ENCODE data around the gene GPR84.

GPR84 gene

GRCh38 chr12:54390668-54391551, 26.6 kb upstream of the GPR84 start:
- peak; percentile 70 to 79 for DNase-seq

GRCh38 chr12:54390176-54390667, 25.9 kb upstream of the GPR84 start:
- no peak for DNase-seq

- DNase-seq, result no peak
Observed at GRCh38 chr12:54389607-54390175, 25.4 kb upstream of the GPR84 start.

- DNase-seq, result no peak
Observed at GRCh38 chr12:54389134-54389508, 24.8 kb upstream of the GPR84 start.

GRCh38 chr12:54388237-54389133, 24.2 kb upstream of the GPR84 start:
- DNase-seq, result no peak

- DNase-seq, result no peak
Observed at GRCh38 chr12:54387114-54387467, 22.8 kb upstream of the GPR84 start.

GRCh38 chr12:54386403-54387113, 22.3 kb upstream of the GPR84 start:
- no peak for DNase-seq

GRCh38 chr12:54385251-54385914, 21.1 kb upstream of the GPR84 start:
- no peak for DNase-seq

GRCh38 chr12:54384591-54385041, 20.3 kb upstream of the GPR84 start, which contains the start of gene ZNF385A:
ZNF385A (minus strand) TSS chr12:54384733; CDS start chr12:54384514, 219 bp downstream.
- DNase-seq, result no peak

GRCh38 chr12:54383041-54383609, 18.8 kb upstream of the GPR84 start:
- DNase-seq, result peak; percentile 50 to 59

GRCh38 chr12:54381136-54381535, 16.9 kb upstream of the GPR84 start:
- DNase-seq, result no peak

- DNase-seq, result peak; percentile 95 to 97
Observed at GRCh38 chr12:54379398-54380201, 15.3 kb upstream of the GPR84 start.

GRCh38 chr12:54378796-54379397, 14.6 kb upstream of the GPR84 start:
- DNase-seq, result peak in 1 of 2 experiments; percentile 62

- no peak for DNase-seq
Observed at GRCh38 chr12:54377797-54378515, 13.7 kb upstream of the GPR84 start.

- DNase-seq, result no peak
Observed at GRCh38 chr12:54377007-54377406, 12.7 kb upstream of the GPR84 start.

- DNase-seq, result no peak
Observed at GRCh38 chr12:54376596-54376995, 12.3 kb upstream of the GPR84 start.

GRCh38 chr12:54375259-54375579, 10.9 kb upstream of the GPR84 start:
- DNase-seq, result no peak

GRCh38 chr12:54374562-54375258, 10.4 kb upstream of the GPR84 start:
- no peak for DNase-seq

Data from activated T-cell treated with anti-CD3 and anti-CD28 coated beads, Interleukin-2, amount 50 U/mL, for 48 hours (primary cell).